ENCODE measurements around the gene BMPER. TPM values are rescaled to one million over a fixed set of nuclear protein-coding genes. Genes with fewer than 3 reads are reported as not detected.

The BMPER gene
- total RNA-seq, 4 donors from 2014 or later, result 3.1 to 33.3 (median 8.0) TPM

- H3K9me3 ChIP-seq, result no peaks in the 10 kb centered on the region
- no peak for DNase-seq (ENCODE audit: low spot score in 2 of 2)
- no peak overlapping the region for H3K27ac ChIP-seq
- TF ChIP-seq POLR2A (IDR thresholded peaks at IDR 0.05) (no peak), EP300 (IDR thresholded peaks at IDR 0.05) (no peak), CTCF (IDR thresholded peaks at IDR 0.05) (no peak)
- peaks cover 0 to 32% (median 3%) of the 10 kb centered on the region in 4 donors for H3K4me1 ChIP-seq
- no peak overlapping the region for H3K4me3 ChIP-seq
- H3K27me3 ChIP-seq, result no peaks in the 10 kb centered on the region
- H3K36me3 ChIP-seq, result no peaks in the 10 kb centered on the region
- 46 to 59% methylated on average over 3 of the region's 3 CpGs for WGBS, 2 donors
These were observed 22.2 kb upstream of the BMPER start for GRCh38 chr7:33882950-33883670.

- H3K27me3 ChIP-seq, result no peaks in the 10 kb centered on the region
- DNase-seq (ENCODE audit: low spot score in 2 of 2), result no peak
- no peak for TF ChIP-seq POLR2A (IDR thresholded peaks at IDR 0.05)
- H3K9me3 ChIP-seq, result no peaks in the 10 kb centered on the region
- H3K36me3 ChIP-seq, result no peaks in the 10 kb centered on the region
- H3K4me3 ChIP-seq, result no peak overlapping the region
- WGBS, 2 donors, result 52 to 66% methylated on average over 1 of the region's 1 CpG
- H3K4me1 ChIP-seq, result peaks cover 0 to 32% (median 3%) of the 10 kb centered on the region in 4 donors
- no peak overlapping the region for H3K27ac ChIP-seq
These were observed 21.7 kb upstream of the BMPER start for GRCh38 chr7:33883671-33883965.

- no peak for TF ChIP-seq POLR2A (IDR thresholded peaks at IDR 0.05)
- no peak for TF ChIP-seq CTCF (IDR thresholded peaks at IDR 0.05)
- TF ChIP-seq EP300 (IDR thresholded peaks at IDR 0.05), result no peak
- no peaks in the 10 kb centered on the region for H3K36me3 ChIP-seq
- H3K9me3 ChIP-seq, result no peaks in the 10 kb centered on the region
- 62 to 70% methylated on average over 4 of the region's 4 CpGs for WGBS, 2 donors
- DNase-seq (ENCODE audit: low spot score in 2 of 2), result no peak
- no peak overlapping the region for H3K27ac ChIP-seq
- H3K4me1 ChIP-seq, result peaks cover 0 to 32% (median 3%) of the 10 kb centered on the region in 4 donors
- H3K4me3 ChIP-seq, result no peak overlapping the region
- no peaks in the 10 kb centered on the region for H3K27me3 ChIP-seq
These were observed 19.8 kb upstream of the BMPER start for GRCh38 chr7:33885290-33886148.

GRCh38 chr7:33886149-33886623 lies 19.2 kb upstream of the BMPER start:
- DNase-seq (ENCODE audit: low spot score in 2 of 2), result no peak
- Histone ChIP-seq H3K36me3 (no peaks in the 10 kb centered on the region), H3K4me1 (peaks cover 0 to 32% (median 3%) of the 10 kb centered on the region in 4 donors), H3K27ac (no peak overlapping the region), H3K27me3 (no peaks in the 10 kb centered on the region), H3K4me3 (no peak overlapping the region), H3K9me3 (no peaks in the 10 kb centered on the region)
- 80 to 88% methylated on average over 5 of the region's 5 CpGs for WGBS, 2 donors
- TF ChIP-seq CTCF (IDR thresholded peaks at IDR 0.05) (no peak), EP300 (IDR thresholded peaks at IDR 0.05) (no peak), POLR2A (IDR thresholded peaks at IDR 0.05) (no peak)

GRCh38 chr7:33887266-33887975 lies 17.9 kb upstream of the BMPER start:
- Histone ChIP-seq H3K27me3 (no peaks in the 10 kb centered on the region), H3K4me1 (peaks cover 0 to 23% (median 3%) of the 10 kb centered on the region in 4 donors), H3K27ac (no peak overlapping the region), H3K9me3 (no peaks in the 10 kb centered on the region), H3K36me3 (no peaks in the 10 kb centered on the region), H3K4me3 (no peak overlapping the region)
- TF ChIP-seq CTCF (IDR thresholded peaks at IDR 0.05) (no peak), POLR2A (IDR thresholded peaks at IDR 0.05) (no peak), EP300 (IDR thresholded peaks at IDR 0.05) (no peak)
- 69 to 88% methylated on average over 5 of the region's 5 CpGs for WGBS, 2 donors
- DNase-seq (ENCODE audit: low spot score in 2 of 2), result no peak

Measured in tibial nerve (tissue), 4 donors.